ENCODE measurements around the gene RNF207.

- TF ChIP-seq CTCF (IDR thresholded peaks at IDR 0.05) (no peak), EZH2 (IDR thresholded peaks at IDR 0.05) (no peak)
Measured at GRCh38 chr1:6162341-6162740, 43.6 kb upstream of the RNF207 start.
